ENCODE results near the gene FTL.

GRCh38 chr19:48945415-48945814 is 19.7 kb upstream of the FTL start:
- TF ChIP-seq CTCF (conservative IDR thresholded peaks at IDR 0.05; ENCODE audit: low read length), result no peak
- no peak for TF ChIP-seq EZH2phosphoT487 (IDR thresholded peaks at IDR 0.05; ENCODE audit: borderline replicate concordance, low read depth, low read length)
